A673 (cell line): Measurements from ENCODE around the gene ST6GALNAC3. TPM values are rescaled to one million over a fixed set of nuclear protein-coding genes. Genes with fewer than 3 reads are reported as not detected.

ENCODE experiments used
- BruUV-seq: library from RNA; stranded (reverse); fragments of 400-500 nt; replicated peaks from 2 replicates; lab custom pipeline; 2021; lab: Mats Ljungman, UMichigan
- CTCF ChIA-PET: fragments of 300-600 bp; sonication (Branson Sonifier 250); formaldehyde crosslinking; loops from one replicate; lab custom pipeline; 2022; ENCODE audit warnings: antibody characterized with exemption; lab: Charles Lee
- POLR2A ChIA-PET: fragments of 300-600 bp; sonication (Branson Sonifier 250); formaldehyde crosslinking; loops from one replicate; lab custom pipeline; 2022; ENCODE audit warnings: antibody characterized with exemption; ENCODE audit not compliant: low non-redundant PET; lab: Charles Lee
- DNase-seq: peaks from one replicate; pipeline ENCODE4 v3.0.0-alpha.2; 2015; ENCODE audit warnings: low spot score
- H3K27ac ChIP-seq: fragments of 200-600 bp; sonication (generic); 2 replicates; pipeline ENCODE4 v1.5.1; 2016; ENCODE audit warnings: mixed run types, low read depth, mild to moderate bottlenecking, mixed read lengths, antibody characterized with exemption, low read length; ENCODE audit not compliant: poor library complexity, severe bottlenecking
- H3K27me3 ChIP-seq: fragments of 200-600 bp; sonication (generic); replicated peaks from 2 replicates; pipeline ENCODE4 v1.6.1; 2017; ENCODE audit warnings: mixed run types, low read depth, mild to moderate bottlenecking, mixed read lengths, antibody characterized with exemption, low read length; ENCODE audit not compliant: insufficient read depth, poor library complexity
- H3K36me3 ChIP-seq: fragments of 200-600 bp; sonication (generic); 2 replicates; pipeline ENCODE4 v1.6.1; 2016; ENCODE audit warnings: mixed run types, mild to moderate bottlenecking, mixed read lengths, antibody characterized with exemption, low read length; ENCODE audit not compliant: insufficient read depth, poor library complexity, severe bottlenecking
- H3K4me1 ChIP-seq: fragments of 200-600 bp; sonication (generic); 2 replicates; pipeline ENCODE4 v1.6.1; 2017; ENCODE audit warnings: mixed run types, mild to moderate bottlenecking, mixed read lengths, antibody characterized with exemption, low read length; ENCODE audit not compliant: insufficient read depth, poor library complexity, severe bottlenecking
- H3K4me3 ChIP-seq: fragments of 200-600 bp; sonication (generic); 2 replicates; pipeline ENCODE4 v1.5.1; 2016; ENCODE audit warnings: low read depth, mixed run types, mild to moderate bottlenecking, mixed read lengths, low read length; ENCODE audit not compliant: poor library complexity, severe bottlenecking
- H3K9me3 ChIP-seq: fragments of 200-600 bp; sonication (generic); 2 replicates; pipeline ENCODE4 v1.6.1; 2016; ENCODE audit warnings: mixed run types, low read depth, mild to moderate bottlenecking, mixed read lengths, antibody characterized with exemption, low read length; ENCODE audit not compliant: poor library complexity, severe bottlenecking
- EZH2 ChIP-seq: fragments of 200-600 bp; sonication (generic); IDR thresholded peaks from 2 replicates; pipeline ENCODE4 v1.6.1; 2017; ENCODE audit warnings: borderline replicate concordance, low read depth, mild to moderate bottlenecking, mixed read lengths, antibody characterized with exemption, low read length; ENCODE audit not compliant: poor library complexity, severe bottlenecking
- intact Hi-C: fragments of 100-400 bp; cut with micrococcal nuclease; formaldehyde crosslinking; loops from one replicate; pipeline ENCODE4 v1.10.0; 2022; ENCODE audit not compliant: unreplicated experiment
- total RNA-seq: library from RNA; stranded (reverse); gene quantifications from 2 replicates; pipeline ENCODE4 v1.2.3, GENCODE V29; 2021
- TF ChIP-seq, protein P1 (sequence below): fragments of 300-800, 200-600 bp; sonication (generic); conservative IDR thresholded peaks from 2 replicates; pipeline ENCODE4 v1.5.1; 2017; ENCODE audit warnings: low read depth, mild to moderate bottlenecking, antibody characterized with exemption, low read length, moderate library complexity, mixed read lengths

ST6GALNAC3 gene
- total RNA-seq, 1 experiment from 2014 or later = 1.2 TPM

DNA sequence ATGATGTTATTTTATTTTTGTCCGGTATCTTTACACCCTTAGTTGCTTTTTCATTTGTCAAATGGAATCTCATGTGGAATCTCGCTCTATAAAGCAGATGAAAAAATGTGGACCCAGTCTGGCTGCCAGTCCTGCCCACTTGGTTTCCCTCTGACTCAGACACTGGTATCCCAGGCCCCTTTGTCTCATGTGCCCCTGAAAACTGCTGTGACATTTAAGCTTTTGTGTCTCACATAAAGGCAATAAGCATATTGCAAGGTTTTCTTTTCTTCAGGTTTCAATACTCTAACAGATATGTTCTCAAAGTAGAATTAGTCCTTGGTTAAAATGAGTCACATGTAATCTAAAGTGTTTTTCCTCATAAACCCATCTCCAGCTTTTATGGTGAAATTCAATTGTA lies 183.3 kb downstream of the ST6GALNAC3 start:
- no peak for TF ChIP-seq EZH2
- TF ChIP-seq, protein P1, sequence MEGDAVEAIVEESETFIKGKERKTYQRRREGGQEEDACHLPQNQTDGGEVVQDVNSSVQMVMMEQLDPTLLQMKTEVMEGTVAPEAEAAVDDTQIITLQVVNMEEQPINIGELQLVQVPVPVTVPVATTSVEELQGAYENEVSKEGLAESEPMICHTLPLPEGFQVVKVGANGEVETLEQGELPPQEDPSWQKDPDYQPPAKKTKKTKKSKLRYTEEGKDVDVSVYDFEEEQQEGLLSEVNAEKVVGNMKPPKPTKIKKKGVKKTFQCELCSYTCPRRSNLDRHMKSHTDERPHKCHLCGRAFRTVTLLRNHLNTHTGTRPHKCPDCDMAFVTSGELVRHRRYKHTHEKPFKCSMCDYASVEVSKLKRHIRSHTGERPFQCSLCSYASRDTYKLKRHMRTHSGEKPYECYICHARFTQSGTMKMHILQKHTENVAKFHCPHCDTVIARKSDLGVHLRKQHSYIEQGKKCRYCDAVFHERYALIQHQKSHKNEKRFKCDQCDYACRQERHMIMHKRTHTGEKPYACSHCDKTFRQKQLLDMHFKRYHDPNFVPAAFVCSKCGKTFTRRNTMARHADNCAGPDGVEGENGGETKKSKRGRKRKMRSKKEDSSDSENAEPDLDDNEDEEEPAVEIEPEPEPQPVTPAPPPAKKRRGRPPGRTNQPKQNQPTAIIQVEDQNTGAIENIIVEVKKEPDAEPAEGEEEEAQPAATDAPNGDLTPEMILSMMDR = no peak
- no peak for DNase-seq
- Histone ChIP-seq H3K4me1 (no peaks in the 10 kb centered on the region), H3K27me3 (peaks cover 4% of the 10 kb centered on the region), H3K36me3 (no peaks in the 10 kb centered on the region), H3K27ac (no peak overlapping the region), H3K9me3 (no peaks in the 10 kb centered on the region), H3K4me3 (no peak overlapping the region)
- intact Hi-C loops = no loop called here
- ChIA-PET CTCF (no interaction called here), POLR2A (no interaction called here)
- BruUV-seq = no TSS peak

DNA sequence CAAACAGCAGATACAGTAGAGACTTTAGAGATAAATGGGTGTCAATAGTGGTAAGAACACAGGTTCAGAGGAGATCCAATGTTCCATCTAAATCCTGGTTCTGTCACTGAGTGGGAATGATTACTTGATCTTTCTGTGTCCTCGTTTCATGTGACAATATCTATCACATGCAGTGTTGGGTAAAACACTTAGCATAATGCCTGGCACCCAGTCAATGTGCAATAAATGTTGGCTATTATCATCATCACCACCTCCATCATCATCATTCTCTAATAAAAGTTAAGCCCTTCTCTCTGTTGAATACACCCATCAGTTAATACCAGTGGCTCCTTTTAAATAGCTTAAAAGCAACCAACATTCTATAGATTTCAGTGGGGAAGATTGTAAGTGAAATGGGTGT lies 184.7 kb downstream of the ST6GALNAC3 start:
- H3K4me1 ChIP-seq = no peaks in the 10 kb centered on the region
- no peak overlapping the region for H3K4me3 ChIP-seq
- no peak for DNase-seq
- no peak overlapping the region for H3K27ac ChIP-seq
- TF ChIP-seq, protein P1 = no peak
- no peak for TF ChIP-seq EZH2
- ChIA-PET POLR2A (interaction anchor here (0.5 kb wide), 1 partner anchor 87 kb away, joined by 3 read pairs; no protein-coding TSS in a partner anchor), CTCF (no interaction called here)
- no peaks in the 10 kb centered on the region for H3K9me3 ChIP-seq
- no peaks in the 10 kb centered on the region for H3K36me3 ChIP-seq
- intact Hi-C loops = no loop called here
- no TSS peak for BruUV-seq
- H3K27me3 ChIP-seq = peaks cover 4% of the 10 kb centered on the region

GRCh38 chr1:76260279-76260678 lies 185.7 kb downstream of the ST6GALNAC3 start:
- TF ChIP-seq, protein P1 = no peak
- TF ChIP-seq EZH2 = no peak
- Histone ChIP-seq H3K27me3 (peaks cover 4% of the 10 kb centered on the region), H3K27ac (no peak overlapping the region), H3K9me3 (no peaks in the 10 kb centered on the region), H3K4me3 (no peak overlapping the region), H3K4me1 (no peaks in the 10 kb centered on the region), H3K36me3 (no peaks in the 10 kb centered on the region)
- POLR2A ChIA-PET = no interaction called here
- BruUV-seq = no TSS peak
- intact Hi-C loops = no loop called here
- no peak for DNase-seq
- CTCF ChIA-PET = no interaction called here
